ENCODE measurements around the gene SERPIND1.

Gene SERPIND1

DNA sequence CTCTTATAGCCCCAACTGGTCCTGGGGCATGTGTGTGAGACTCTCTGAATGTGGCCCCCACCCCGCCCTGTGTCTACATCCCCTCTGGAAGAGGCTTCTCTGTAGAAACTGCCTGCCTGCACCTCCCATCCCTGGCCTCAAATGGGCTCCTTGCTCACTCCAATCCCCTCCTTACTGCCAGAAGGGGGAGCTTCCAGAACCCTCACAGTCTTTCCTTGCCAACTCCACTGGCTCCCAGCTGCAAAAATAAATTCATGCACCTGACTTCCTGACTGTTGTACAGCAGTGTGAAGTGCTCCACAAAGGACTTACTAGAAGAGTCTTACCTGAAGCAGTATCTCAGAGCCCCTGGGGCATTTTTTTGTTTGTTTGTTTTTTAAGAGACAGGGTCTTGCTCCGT is 15.2 kb upstream of the SERPIND1 start:
- no peak for DNase-seq (ENCODE audit: low read depth, low spot score)
- TF ChIP-seq, protein P1, sequence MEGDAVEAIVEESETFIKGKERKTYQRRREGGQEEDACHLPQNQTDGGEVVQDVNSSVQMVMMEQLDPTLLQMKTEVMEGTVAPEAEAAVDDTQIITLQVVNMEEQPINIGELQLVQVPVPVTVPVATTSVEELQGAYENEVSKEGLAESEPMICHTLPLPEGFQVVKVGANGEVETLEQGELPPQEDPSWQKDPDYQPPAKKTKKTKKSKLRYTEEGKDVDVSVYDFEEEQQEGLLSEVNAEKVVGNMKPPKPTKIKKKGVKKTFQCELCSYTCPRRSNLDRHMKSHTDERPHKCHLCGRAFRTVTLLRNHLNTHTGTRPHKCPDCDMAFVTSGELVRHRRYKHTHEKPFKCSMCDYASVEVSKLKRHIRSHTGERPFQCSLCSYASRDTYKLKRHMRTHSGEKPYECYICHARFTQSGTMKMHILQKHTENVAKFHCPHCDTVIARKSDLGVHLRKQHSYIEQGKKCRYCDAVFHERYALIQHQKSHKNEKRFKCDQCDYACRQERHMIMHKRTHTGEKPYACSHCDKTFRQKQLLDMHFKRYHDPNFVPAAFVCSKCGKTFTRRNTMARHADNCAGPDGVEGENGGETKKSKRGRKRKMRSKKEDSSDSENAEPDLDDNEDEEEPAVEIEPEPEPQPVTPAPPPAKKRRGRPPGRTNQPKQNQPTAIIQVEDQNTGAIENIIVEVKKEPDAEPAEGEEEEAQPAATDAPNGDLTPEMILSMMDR (IDR thresholded peaks at IDR 0.05; ENCODE audit: low read depth, low read length): peak; percentile 16
- no peak overlapping the region for H3K4me3 ChIP-seq (ENCODE audit: low read depth, low read length)
- in situ Hi-C loops (cut with HindIII; ENCODE audit: low sequenced_read_pairs): no loop called here

GRCh38 chr22:20760084-20760483 is 13.8 kb upstream of the SERPIND1 start:
- in situ Hi-C loops (cut with HindIII; ENCODE audit: low sequenced_read_pairs): no loop called here
- TF ChIP-seq, protein P1 (IDR thresholded peaks at IDR 0.05; ENCODE audit: low read depth, low read length): no peak
- no peak overlapping the region for H3K4me3 ChIP-seq (ENCODE audit: low read depth, low read length)
- no peak for DNase-seq (ENCODE audit: low read depth, low spot score)

- in situ Hi-C loops (cut with HindIII; ENCODE audit: low sequenced_read_pairs): no loop called here
- TF ChIP-seq, protein P1 (IDR thresholded peaks at IDR 0.05; ENCODE audit: low read depth, low read length): no peak
- no peak overlapping the region for H3K4me3 ChIP-seq (ENCODE audit: low read depth, low read length)
- no peak for DNase-seq (ENCODE audit: low read depth, low spot score)
These were observed 12.4 kb upstream of the SERPIND1 start for GRCh38 chr22:20761536-20761935.

DNA sequence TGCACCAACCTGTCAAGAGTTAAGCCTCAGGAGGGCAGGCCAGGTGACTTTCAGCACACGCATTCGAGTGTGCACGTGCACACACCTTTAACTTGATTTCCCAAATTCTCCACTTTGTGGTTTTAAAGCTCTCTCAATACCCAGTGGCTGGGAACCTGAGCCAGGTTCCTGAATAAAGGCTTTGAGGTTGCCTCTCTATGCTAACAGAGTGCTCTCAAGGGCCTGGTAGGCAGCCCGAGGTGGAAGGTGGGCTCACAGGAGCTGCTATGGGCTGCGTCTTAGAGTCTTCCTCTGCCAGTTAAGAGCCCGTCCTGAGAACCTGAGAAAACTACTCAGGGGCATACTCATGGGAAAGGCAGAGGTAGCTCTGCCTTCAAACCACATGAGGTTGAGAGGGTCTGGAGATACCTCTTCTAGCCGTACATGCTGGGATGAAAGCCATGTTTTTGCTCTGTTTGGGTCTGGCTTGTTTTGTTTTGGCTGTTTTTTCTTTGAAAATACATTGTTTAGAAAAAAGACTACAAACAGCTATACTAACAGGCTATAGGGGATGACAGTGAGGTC is 11.6 kb upstream of the SERPIND1 start:
- in situ Hi-C loops (cut with HindIII; ENCODE audit: low sequenced_read_pairs): no loop called here
- no peak overlapping the region for H3K4me3 ChIP-seq (ENCODE audit: low read depth, low read length)
- no peak for DNase-seq (ENCODE audit: low read depth, low spot score)
- TF ChIP-seq, protein P1 (IDR thresholded peaks at IDR 0.05; ENCODE audit: low read depth, low read length): no peak

GRCh38 chr22:20763630-20764470 is 10.1 kb upstream of the SERPIND1 start:
- DNase-seq (ENCODE audit: low read depth, low spot score): no peak
- TF ChIP-seq, protein P1 (IDR thresholded peaks at IDR 0.05; ENCODE audit: low read depth, low read length): no peak
- in situ Hi-C loops (cut with HindIII; ENCODE audit: low sequenced_read_pairs): no loop called here
- H3K4me3 ChIP-seq (ENCODE audit: low read depth, low read length): no peak overlapping the region

DNA sequence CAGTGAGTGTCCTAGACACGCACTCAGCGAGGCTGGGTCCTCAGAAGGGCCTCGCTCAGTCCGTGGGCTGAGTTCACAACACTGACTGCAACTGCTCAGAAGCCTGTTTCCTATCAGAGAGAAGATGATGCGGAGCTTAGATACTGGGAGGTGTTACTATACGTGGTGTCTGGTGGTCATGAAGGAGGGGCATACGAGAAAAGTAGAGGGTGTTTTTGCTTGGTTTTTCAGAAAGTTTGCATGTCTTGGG is 9.5 kb upstream of the SERPIND1 start:
- in situ Hi-C loops (cut with HindIII; ENCODE audit: low sequenced_read_pairs): no loop called here
- no peak overlapping the region for H3K4me3 ChIP-seq (ENCODE audit: low read depth, low read length)
- TF ChIP-seq, protein P1 (IDR thresholded peaks at IDR 0.05; ENCODE audit: low read depth, low read length): no peak
- no peak for DNase-seq (ENCODE audit: low read depth, low spot score)

Measured in astrocyte of the spinal cord (primary cell).